Spleen (tissue), 11 donors: Measurements from ENCODE around the gene AKT3. TPM values are rescaled to one million over a fixed set of nuclear protein-coding genes. Genes with fewer than 3 reads are reported as not detected.

Experiments
- DNase-seq: peaks from one replicate; pipeline ENCODE4 v3.0.0-alpha.2; 2020
- H3K27ac ChIP-seq, 8 donors: fragments of 200-600 bp; sonication (generic) in 7 of 8; 1 replicate in 4 of 8; 2 replicates in 4 of 8; pipeline versions ENCODE4 v1.5.0 to v1.8.0; 2016 to 2021; ENCODE audit warnings: inconsistent platforms in 4 of 8, mild to moderate bottlenecking in 4 of 8, moderate library complexity in 1 of 8
- H3K27me3 ChIP-seq, 7 donors: fragments of 200-600 bp; sonication (generic) in 6 of 7; replicated peaks in 1 of 7; 1 replicate in 4 of 7; 2 replicates in 3 of 7; pipeline versions ENCODE4 v1.5.0 to v1.8.0; 2016 to 2021; ENCODE audit warnings: inconsistent platforms in 3 of 7, mild to moderate bottlenecking in 1 of 7
- H3K36me3 ChIP-seq, 6 donors: fragments of 200-600 bp; sonication (generic) in 5 of 6; 1 replicate in 4 of 6; 2 replicates in 2 of 6; pipeline versions ENCODE4 v1.5.0 to v1.8.0; 2016 to 2021; ENCODE audit warnings: inconsistent platforms in 2 of 6
- H3K4me1 ChIP-seq, 6 donors: fragments of 200-600 bp; sonication (generic) in 5 of 6; 1 replicate in 3 of 6; 2 replicates in 3 of 6; pipeline versions ENCODE4 v1.5.0 to v1.8.0; 2016 to 2021; ENCODE audit warnings: inconsistent platforms in 3 of 6
- H3K4me3 ChIP-seq, 8 donors: fragments of 200-600 bp; sonication (generic) in 7 of 8; 1 replicate in 4 of 8; 2 replicates in 4 of 8; pipeline versions ENCODE4 v1.5.0 to v1.8.0; 2016 to 2021; ENCODE audit warnings: inconsistent platforms in 4 of 8, mild to moderate bottlenecking in 4 of 8, moderate library complexity in 2 of 8
- H3K9me3 ChIP-seq, 8 donors: fragments of 200-600 bp; sonication (generic) in 7 of 8; 1 replicate in 4 of 8; 2 replicates in 4 of 8; pipeline versions ENCODE4 v1.5.0 to v1.8.0; 2016 to 2021; ENCODE audit warnings: inconsistent platforms in 4 of 8
- POLR2A ChIP-seq, 3 donors: fragments of 450-650 bp; IDR thresholded peaks; one replicate each; pipeline ENCODE4 v1.5.1; 2017; ENCODE audit warnings: antibody characterized with exemption in 3 of 3, mild to moderate bottlenecking in 1 of 3
- POLR2AphosphoS5 ChIP-seq, 3 donors: sonication (generic); formaldehyde crosslinking; IDR thresholded peaks; one replicate each; pipeline ENCODE4 v1.5.1; 2017; ENCODE audit warnings: antibody characterized with exemption in 3 of 3
- WGBS, 5 donors: extraction: QIAGEN DNeasy Blood & Tissue Kit in 3 of 5; methylation state at CpG; one replicate each; pipeline versions ENCODE4 v1.1.5 to v1.1.7; 2013 to 2018; 5-methylcytosine and 5-hydroxymethylcytosine counted together
- intact Hi-C: fragments of 100-400 bp; cut with DNase I; formaldehyde crosslinking; loops from one replicate; pipeline ENCODE4 v1.15.0; 2023; ENCODE audit warnings: low total_unique reads
- polyA plus RNA-seq, 3 donors: library from polyadenylated mRNA; stranded (reverse); fragments of 200-250 nt; gene quantifications; one replicate each; pipeline ENCODE4 v1.2.1, GENCODE V29; 2013
- total RNA-seq, 7 donors: library from RNA; depleted of rRNA in 3 of 7; stranded (reverse); fragments of >200 nt in 3 of 7; fragmentation: NEBNext Ultra II Directional in 4 of 7; extraction: Animal tissue kit (Norgen Biotek cat#: 25700) in 4 of 7; gene quantifications; one replicate each; pipeline versions ENCODE4 v1.1.0 to v1.2.1, GENCODE V29; 2016 to 2021
- TF ChIP-seq, protein P1 (sequence below), 11 experiments: fragments of 200-600 bp in 7 of 11; fragments of 450-650 bp in 4 of 11; sonication (generic) in 4 of 11; IDR thresholded peaks in 8 of 11; conservative IDR thresholded peaks in 3 of 11; 1 replicate in 7 of 11; 2 replicates in 4 of 11; pipeline versions ENCODE4 v1.4.0 to v1.8.0; 2016 to 2021; ENCODE audit warnings: antibody characterized with exemption in 11 of 11, inconsistent platforms in 4 of 11, mild to moderate bottlenecking in 1 of 11
- donor health status: healthy with polysubstance abuse.
- donor health status: DM: no; HTN: no; CAD: no; lungs with moderate emphysema.
- donor health status: DM: no; HTN: no; CAD: no.
- donor health status: Bipolar disorder and iron deficiency.
- donor health status: healthy.
- donor health status: DM: no; HTN: no; CAD: no.
- donor health status: DM: yes; HTN: yes; CAD: no.

The AKT3 gene
- total and polyA plus RNA-seq, 10 donors: 4.3 to 91.3 (median 46.4) TPM

DNA sequence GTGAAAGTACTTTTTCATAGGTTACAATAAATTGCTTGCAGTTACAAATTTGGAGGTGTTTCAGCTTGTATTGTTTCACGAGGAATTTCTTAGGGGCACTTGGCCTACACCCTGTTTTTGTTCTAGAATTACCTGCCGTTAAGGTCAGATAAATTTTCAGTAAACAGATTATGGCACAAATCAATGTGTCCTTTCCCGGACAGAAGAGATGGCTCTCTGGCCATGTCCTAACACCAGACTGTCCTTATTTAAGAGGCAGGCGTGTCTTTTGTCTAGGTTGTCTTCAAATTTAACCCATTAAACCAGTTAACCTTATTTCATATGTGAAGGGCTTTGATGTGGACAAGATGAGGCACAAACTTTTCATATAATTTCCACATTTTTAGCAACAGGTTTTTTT lies 350.8 kb downstream of the AKT3 start:
- peaks cover 0 to 65% (median 2%) of the 10 kb centered on the region in 6 donors for H3K36me3 ChIP-seq
- H3K27me3 ChIP-seq: no peaks in the 10 kb centered on the region
- no peaks in the 10 kb centered on the region for H3K9me3 ChIP-seq
- intact Hi-C loops: no loop called here
- TF ChIP-seq, protein P1, sequence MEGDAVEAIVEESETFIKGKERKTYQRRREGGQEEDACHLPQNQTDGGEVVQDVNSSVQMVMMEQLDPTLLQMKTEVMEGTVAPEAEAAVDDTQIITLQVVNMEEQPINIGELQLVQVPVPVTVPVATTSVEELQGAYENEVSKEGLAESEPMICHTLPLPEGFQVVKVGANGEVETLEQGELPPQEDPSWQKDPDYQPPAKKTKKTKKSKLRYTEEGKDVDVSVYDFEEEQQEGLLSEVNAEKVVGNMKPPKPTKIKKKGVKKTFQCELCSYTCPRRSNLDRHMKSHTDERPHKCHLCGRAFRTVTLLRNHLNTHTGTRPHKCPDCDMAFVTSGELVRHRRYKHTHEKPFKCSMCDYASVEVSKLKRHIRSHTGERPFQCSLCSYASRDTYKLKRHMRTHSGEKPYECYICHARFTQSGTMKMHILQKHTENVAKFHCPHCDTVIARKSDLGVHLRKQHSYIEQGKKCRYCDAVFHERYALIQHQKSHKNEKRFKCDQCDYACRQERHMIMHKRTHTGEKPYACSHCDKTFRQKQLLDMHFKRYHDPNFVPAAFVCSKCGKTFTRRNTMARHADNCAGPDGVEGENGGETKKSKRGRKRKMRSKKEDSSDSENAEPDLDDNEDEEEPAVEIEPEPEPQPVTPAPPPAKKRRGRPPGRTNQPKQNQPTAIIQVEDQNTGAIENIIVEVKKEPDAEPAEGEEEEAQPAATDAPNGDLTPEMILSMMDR (IDR thresholded peaks at IDR 0.05 in 8 of 11, conservative IDR thresholded peaks at IDR 0.05 in 3 of 11): no peak
- TF ChIP-seq POLR2A (IDR thresholded peaks at IDR 0.05) (no peak), POLR2AphosphoS5 (IDR thresholded peaks at IDR 0.05) (no peak)
- peaks cover 0 to 25% (median 9%) of the 10 kb centered on the region in 6 donors for H3K4me1 ChIP-seq
- no peak overlapping the region for H3K4me3 ChIP-seq
- H3K27ac ChIP-seq: no peak overlapping the region
- DNase-seq: no peak
- WGBS, 5 donors: 89 to 96% (median 92%) methylated on average over 4 of the region's 4 CpGs

DNA sequence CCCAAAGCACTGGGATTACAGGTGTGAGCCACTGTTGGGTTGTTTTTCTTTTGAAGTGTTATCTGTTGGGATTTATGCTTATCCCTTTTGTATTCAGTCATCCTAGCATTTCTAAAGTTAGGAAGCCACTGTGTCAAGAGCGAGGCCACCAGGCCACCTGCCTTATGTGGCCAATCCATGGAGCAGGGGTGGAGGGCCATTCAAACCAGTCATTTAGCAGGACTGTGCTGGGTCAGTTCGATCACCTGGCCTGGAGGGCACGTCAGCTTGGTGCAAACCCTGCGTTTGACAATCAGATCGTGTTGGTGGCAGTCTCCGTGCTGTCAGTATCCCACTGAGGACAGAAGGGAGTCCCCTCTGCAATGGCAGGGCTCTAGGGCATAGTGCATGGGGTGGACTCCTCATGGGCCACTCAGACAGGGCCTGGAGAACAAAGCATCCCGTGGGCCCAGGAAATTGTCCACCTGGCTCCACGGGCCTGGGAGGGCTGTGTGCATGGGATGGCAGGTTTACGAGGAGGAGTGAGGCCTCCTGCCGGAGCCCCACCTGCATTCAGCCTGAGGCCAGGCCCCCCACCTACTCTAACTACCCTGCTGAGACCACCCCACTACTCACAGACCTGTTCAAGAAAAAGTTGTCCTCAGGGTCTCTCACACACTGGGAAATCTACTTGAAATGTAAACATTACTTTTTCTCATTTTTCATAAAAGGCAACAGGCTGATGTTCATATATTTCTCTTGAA lies 351.9 kb downstream of the AKT3 start:
- TF ChIP-seq, protein P1 (IDR thresholded peaks at IDR 0.05 in 8 of 11, conservative IDR thresholded peaks at IDR 0.05 in 3 of 11): no peak
- TF ChIP-seq POLR2A (IDR thresholded peaks at IDR 0.05): no peak
- TF ChIP-seq POLR2AphosphoS5 (IDR thresholded peaks at IDR 0.05): peak in 1 of 3 donors; percentile 16
- WGBS, 5 donors: 96 to 100% (median 96%) methylated on average over 9 to 10 of the region's 10 CpGs
- H3K9me3 ChIP-seq: no peaks in the 10 kb centered on the region
- intact Hi-C loops: no loop called here
- peaks cover 0 to 54% (median 2%) of the 10 kb centered on the region in 6 donors for H3K36me3 ChIP-seq
- H3K4me3 ChIP-seq: no peak overlapping the region
- no peaks in the 10 kb centered on the region for H3K27me3 ChIP-seq
- H3K27ac ChIP-seq: peak overlapping the region in 1 of 8 donors; percentile 2
- peaks cover 0 to 25% (median 9%) of the 10 kb centered on the region in 6 donors for H3K4me1 ChIP-seq
- DNase-seq: no peak

DNA sequence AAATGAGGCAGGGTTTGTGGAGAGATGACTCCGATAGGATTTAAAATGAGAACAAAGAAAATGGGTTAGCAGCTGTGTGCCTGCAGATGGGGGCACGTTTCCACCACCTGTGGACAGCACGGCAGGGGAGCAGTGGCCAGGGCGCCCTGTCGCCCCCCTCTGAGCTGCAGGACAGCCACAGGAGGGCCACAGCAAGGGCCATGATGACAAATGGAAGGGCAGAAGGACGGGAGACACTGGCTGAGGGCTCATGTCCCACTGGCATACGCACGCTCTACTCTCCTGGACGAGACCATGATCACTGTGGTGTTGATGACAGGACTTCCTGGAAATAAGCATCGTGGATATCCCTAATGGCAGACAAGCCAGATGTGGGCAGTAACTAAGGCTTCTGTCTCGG lies 353.2 kb downstream of the AKT3 start:
- Histone ChIP-seq H3K4me3 (no peak overlapping the region), H3K27me3 (no peaks in the 10 kb centered on the region), H3K27ac (peak overlapping the region in 5 of 8 donors; percentile 75 to 84 (median 81)), H3K36me3 (peaks cover 0 to 41% (median 2%) of the 10 kb centered on the region in 6 donors), H3K9me3 (no peaks in the 10 kb centered on the region), H3K4me1 (peaks cover 0 to 25% (median 9%) of the 10 kb centered on the region in 6 donors)
- TF ChIP-seq POLR2AphosphoS5 (IDR thresholded peaks at IDR 0.05): no peak
- no peak for TF ChIP-seq POLR2A (IDR thresholded peaks at IDR 0.05)
- TF ChIP-seq, protein P1 (IDR thresholded peaks at IDR 0.05 in 8 of 11, conservative IDR thresholded peaks at IDR 0.05 in 3 of 11): no peak
- intact Hi-C loops: no loop called here
- 90 to 96% (median 92%) methylated on average over 11 of the region's 11 CpGs for WGBS, 5 donors
- DNase-seq: no peak

DNA sequence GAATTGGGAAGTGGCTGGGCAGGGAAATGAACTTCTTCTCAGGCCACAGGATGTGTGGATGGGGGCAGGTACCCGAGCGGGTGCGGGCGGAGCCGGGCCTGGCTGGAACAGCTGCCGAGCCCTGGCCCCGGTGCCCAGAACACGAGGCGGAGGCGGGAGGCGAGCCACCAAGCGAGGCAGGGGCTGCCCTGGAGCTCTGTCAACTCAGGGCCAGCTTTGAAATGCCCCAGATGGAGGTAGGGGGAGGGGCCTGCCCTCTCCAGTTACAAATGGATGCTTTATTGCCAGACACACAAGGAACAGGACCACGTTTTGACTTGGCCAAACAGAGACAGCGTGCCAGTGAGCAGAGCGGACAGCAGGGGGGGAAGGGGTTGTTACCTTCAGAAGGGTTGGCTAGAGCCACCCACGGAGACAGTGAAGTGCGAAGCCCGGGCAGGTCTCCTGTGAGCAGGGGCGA lies 353.8 kb downstream of the AKT3 start:
- H3K4me1 ChIP-seq: peaks cover 0 to 25% (median 9%) of the 10 kb centered on the region in 6 donors
- no peaks in the 10 kb centered on the region for H3K9me3 ChIP-seq
- no peaks in the 10 kb centered on the region for H3K27me3 ChIP-seq
- 52 to 66% (median 63%) methylated on average over 19 of the region's 19 CpGs for WGBS, 5 donors
- peak overlapping the region in 1 of 8 donors; percentile 21 for H3K4me3 ChIP-seq
- peak overlapping the region in 7 of 8 donors; percentile 73 to 84 (median 78) for H3K27ac ChIP-seq
- TF ChIP-seq POLR2AphosphoS5 (IDR thresholded peaks at IDR 0.05) (peak in 1 of 3 donors; percentile 68), POLR2A (IDR thresholded peaks at IDR 0.05) (no peak)
- TF ChIP-seq, protein P1 (IDR thresholded peaks at IDR 0.05 in 8 of 11, conservative IDR thresholded peaks at IDR 0.05 in 3 of 11): no peak
- peaks cover 0 to 35% (median 2%) of the 10 kb centered on the region in 6 donors for H3K36me3 ChIP-seq
- DNase-seq: no peak
- intact Hi-C loops: no loop called here
